ENCODE measurements around the gene LRCH3.

The LRCH3 gene

DNA sequence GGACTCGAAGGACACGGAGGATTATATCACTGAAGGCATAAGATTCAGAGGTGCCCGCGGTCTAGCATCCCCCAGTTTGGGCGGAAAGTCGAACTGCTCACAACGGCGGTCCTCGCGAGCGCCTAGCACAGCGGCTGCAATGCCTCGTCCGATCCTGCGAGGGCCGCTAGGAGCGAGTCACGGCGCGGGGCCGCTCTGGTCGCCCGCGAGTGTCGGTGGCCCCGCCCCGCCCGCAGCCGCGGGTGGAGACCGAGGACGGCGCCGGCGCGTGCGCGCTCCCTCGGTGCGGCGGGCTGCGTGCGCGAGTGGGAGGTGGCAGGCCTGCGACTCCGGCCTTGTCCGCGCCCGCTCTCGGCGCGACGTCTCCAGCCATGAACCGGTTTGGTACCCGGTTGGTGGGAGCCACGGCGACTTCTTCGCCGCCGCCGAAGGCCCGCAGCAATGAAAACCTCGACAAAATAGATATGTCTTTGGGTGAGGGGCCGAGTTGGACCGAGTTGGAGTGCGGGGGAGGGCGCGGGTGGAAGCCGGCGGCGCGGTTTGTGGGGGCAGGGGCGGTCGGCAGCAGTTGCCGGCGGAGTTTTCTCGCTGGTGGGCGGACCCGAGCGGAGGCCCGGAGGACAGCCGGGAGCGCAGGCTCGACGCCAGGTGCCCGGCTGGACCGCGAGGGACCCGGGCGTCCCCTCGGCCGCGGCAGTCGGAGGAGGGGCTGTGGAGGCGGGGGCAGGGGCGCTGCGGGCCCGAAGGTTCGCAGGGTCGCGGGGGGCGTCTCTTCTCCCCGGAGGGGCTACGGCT, 41.3 kb upstream of the LRCH3 start, which contains the start of gene FYTTD1 (continued):
- TF ChIP-seq, protein P1, sequence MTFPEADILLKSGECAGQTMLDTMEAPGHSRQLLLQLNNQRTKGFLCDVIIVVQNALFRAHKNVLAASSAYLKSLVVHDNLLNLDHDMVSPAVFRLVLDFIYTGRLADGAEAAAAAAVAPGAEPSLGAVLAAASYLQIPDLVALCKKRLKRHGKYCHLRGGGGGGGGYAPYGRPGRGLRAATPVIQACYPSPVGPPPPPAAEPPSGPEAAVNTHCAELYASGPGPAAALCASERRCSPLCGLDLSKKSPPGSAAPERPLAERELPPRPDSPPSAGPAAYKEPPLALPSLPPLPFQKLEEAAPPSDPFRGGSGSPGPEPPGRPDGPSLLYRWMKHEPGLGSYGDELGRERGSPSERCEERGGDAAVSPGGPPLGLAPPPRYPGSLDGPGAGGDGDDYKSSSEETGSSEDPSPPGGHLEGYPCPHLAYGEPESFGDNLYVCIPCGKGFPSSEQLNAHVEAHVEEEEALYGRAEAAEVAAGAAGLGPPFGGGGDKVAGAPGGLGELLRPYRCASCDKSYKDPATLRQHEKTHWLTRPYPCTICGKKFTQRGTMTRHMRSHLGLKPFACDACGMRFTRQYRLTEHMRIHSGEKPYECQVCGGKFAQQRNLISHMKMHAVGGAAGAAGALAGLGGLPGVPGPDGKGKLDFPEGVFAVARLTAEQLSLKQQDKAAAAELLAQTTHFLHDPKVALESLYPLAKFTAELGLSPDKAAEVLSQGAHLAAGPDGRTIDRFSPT (tag by site-specific recombination; IDR thresholded peaks at IDR 0.05), result peak; percentile 2; the same call in 1 of the 2 replicates
- TF ChIP-seq HOXA7 (CRISPR knock-in tag; IDR thresholded peaks at IDR 0.05; ENCODE audit: borderline replicate concordance) (no peak), ZNF571 (tag by site-specific recombination; IDR thresholded peaks at IDR 0.05) (no peak), ZNF792 (tag by site-specific recombination; IDR thresholded peaks at IDR 0.05) (no peak), GLIS1 (tag by site-specific recombination; IDR thresholded peaks at IDR 0.05) (no peak), ZNF791 (tag by site-specific recombination; IDR thresholded peaks at IDR 0.05) (no peak), ZNF660 (tag by site-specific recombination; IDR thresholded peaks at IDR 0.05) (peak; percentile 63), OVOL3 (tag by site-specific recombination; IDR thresholded peaks at IDR 0.05) (no peak), ZNF416 (tag by site-specific recombination; IDR thresholded peaks at IDR 0.05) (no peak), SETDB1 (IDR thresholded peaks at IDR 0.05; ENCODE audit: insufficient read length, low read length) (no peak), ZNF530 (tag by site-specific recombination; IDR thresholded peaks at IDR 0.05; ENCODE audit: low read depth) (no peak), ZNF701 (tag by site-specific recombination; IDR thresholded peaks at IDR 0.05) (no peak), ZNF560 (tag by site-specific recombination; IDR thresholded peaks at IDR 0.05; ENCODE audit: borderline replicate concordance) (no peak), HOXC10 (CRISPR knock-in tag; IDR thresholded peaks at IDR 0.05) (no peak), ZSCAN30 (tag by site-specific recombination; IDR thresholded peaks at IDR 0.05) (no peak), ZNF169 (tag by site-specific recombination; IDR thresholded peaks at IDR 0.05) (no peak), ZNF677 (tag by site-specific recombination; IDR thresholded peaks at IDR 0.05) (no peak)
- TF ChIP-seq, protein P2, sequence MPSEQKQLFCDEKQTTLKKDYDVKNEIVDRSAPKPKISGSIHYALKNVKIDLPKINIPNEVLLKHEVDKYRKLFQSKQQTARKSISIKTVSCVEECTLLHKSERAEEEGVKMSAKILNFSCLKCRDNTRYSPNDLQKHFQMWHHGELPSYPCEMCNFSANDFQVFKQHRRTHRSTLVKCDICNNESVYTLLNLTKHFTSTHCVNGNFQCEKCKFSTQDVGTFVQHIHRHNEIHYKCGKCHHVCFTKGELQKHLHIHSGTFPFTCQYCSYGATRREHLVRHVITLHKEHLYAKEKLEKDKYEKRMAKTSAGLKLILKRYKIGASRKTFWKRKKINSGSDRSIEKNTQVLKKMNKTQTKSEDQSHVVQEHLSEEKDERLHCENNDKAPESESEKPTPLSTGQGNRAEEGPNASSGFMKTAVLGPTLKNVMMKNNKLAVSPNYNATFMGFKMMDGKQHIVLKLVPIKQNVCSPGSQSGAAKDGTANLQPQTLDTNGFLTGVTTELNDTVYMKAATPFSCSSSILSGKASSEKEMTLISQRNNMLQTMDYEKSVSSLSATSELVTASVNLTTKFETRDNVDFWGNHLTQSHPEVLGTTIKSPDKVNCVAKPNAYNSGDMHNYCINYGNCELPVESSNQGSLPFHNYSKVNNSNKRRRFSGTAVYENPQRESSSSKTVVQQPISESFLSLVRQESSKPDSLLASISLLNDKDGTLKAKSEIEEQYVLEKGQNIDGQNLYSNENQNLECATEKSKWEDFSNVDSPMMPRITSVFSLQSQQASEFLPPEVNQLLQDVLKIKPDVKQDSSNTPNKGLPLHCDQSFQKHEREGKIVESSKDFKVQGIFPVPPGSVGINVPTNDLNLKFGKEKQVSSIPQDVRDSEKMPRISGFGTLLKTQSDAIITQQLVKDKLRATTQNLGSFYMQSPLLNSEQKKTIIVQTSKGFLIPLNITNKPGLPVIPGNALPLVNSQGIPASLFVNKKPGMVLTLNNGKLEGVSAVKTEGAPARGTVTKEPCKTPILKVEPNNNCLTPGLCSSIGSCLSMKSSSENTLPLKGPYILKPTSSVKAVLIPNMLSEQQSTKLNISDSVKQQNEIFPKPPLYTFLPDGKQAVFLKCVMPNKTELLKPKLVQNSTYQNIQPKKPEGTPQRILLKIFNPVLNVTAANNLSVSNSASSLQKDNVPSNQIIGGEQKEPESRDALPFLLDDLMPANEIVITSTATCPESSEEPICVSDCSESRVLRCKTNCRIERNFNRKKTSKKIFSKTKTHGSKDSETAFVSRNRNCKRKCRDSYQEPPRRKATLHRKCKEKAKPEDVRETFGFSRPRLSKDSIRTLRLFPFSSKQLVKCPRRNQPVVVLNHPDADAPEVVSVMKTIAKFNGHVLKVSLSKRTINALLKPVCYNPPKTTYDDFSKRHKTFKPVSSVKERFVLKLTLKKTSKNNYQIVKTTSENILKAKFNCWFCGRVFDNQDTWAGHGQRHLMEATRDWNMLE (tag by site-specific recombination; conservative IDR thresholded peaks at IDR 0.05; ENCODE audit: low read depth), result no peak
- TF ChIP-seq, protein P3, sequence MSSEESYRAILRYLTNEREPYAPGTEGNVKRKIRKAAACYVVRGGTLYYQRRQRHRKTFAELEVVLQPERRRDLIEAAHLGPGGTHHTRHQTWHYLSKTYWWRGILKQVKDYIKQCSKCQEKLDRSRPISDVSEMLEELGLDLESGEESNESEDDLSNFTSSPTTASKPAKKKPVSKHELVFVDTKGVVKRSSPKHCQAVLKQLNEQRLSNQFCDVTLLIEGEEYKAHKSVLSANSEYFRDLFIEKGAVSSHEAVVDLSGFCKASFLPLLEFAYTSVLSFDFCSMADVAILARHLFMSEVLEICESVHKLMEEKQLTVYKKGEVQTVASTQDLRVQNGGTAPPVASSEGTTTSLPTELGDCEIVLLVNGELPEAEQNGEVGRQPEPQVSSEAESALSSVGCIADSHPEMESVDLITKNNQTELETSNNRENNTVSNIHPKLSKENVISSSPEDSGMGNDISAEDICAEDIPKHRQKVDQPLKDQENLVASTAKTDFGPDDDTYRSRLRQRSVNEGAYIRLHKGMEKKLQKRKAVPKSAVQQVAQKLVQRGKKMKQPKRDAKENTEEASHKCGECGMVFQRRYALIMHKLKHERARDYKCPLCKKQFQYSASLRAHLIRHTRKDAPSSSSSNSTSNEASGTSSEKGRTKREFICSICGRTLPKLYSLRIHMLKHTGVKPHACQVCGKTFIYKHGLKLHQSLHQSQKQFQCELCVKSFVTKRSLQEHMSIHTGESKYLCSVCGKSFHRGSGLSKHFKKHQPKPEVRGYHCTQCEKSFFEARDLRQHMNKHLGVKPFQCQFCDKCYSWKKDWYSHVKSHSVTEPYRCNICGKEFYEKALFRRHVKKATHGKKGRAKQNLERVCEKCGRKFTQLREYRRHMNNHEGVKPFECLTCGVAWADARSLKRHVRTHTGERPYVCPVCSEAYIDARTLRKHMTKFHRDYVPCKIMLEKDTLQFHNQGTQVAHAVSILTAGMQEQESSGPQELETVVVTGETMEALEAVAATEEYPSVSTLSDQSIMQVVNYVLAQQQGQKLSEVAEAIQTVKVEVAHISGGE (tag by site-specific recombination; conservative IDR thresholded peaks at IDR 0.05; ENCODE audit: low read depth), result 0 out of 2 replicates have a peak, but pooled peaks have one; percentile 39
- TF ChIP-seq, protein P4, sequence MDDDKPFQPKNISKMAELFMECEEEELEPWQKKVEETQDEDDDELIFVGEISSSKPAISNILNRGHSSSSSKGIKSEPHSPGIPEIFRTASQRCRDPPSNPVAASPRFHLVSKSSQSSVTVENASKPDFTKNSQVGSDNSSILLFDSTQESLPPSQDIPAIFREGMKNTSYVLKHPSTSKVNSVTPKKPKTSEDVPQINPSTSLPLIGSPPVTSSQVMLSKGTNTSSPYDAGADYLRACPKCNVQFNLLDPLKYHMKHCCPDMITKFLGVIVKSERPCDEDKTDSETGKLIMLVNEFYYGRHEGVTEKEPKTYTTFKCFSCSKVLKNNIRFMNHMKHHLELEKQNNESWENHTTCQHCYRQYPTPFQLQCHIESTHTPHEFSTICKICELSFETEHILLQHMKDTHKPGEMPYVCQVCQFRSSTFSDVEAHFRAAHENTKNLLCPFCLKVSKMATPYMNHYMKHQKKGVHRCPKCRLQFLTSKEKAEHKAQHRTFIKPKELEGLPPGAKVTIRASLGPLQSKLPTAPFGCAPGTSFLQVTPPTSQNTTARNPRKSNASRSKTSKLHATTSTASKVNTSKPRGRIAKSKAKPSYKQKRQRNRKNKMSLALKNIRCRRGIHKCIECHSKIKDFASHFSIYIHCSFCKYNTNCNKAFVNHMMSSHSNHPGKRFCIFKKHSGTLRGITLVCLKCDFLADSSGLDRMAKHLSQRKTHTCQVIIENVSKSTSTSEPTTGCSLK (tag by site-specific recombination; IDR thresholded peaks at IDR 0.05), result no peak
- TF ChIP-seq, protein P5, sequence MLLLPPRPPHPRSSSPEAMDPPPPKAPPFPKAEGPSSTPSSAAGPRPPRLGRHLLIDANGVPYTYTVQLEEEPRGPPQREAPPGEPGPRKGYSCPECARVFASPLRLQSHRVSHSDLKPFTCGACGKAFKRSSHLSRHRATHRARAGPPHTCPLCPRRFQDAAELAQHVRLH (tag by site-specific recombination; IDR thresholded peaks at IDR 0.05), result no peak
- TF ChIP-seq, protein P6, sequence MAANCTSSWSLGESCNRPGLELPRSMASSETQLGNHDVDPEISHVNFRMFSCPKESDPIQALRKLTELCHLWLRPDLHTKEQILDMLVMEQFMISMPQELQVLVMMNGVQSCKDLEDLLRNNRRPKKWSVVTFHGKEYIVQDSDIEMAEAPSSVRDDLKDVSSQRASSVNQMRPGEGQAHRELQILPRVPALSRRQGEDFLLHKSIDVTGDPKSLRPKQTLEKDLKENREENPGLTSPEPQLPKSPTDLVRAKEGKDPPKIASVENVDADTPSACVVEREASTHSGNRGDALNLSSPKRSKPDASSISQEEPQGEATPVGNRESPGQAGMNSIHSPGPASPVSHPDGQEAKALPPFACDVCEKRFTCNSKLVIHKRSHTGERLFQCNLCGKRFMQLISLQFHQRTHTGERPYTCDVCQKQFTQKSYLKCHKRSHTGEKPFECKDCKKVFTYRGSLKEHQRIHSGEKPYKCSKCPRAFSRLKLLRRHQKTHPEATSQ (tag by site-specific recombination; IDR thresholded peaks at IDR 0.05), result no peak

Measured in HEK293 (cell line).